HepG2 (cell line): ENCODE measurements around the gene PFKFB4.

Experiments used
- ARID2 ChIP-seq: sonication (generic); formaldehyde crosslinking; IDR thresholded peaks from 2 replicates; pipeline ENCODE4 v1.8.1; 2022; ENCODE audit warnings: mild to moderate bottlenecking, missing genetic modification reagents, borderline replicate concordance
- FOXJ3 ChIP-seq: sonication (generic); formaldehyde crosslinking; IDR thresholded peaks from 2 replicates; pipeline ENCODE4 v1.4.0; 2020; ENCODE audit warnings: missing genetic modification reagents, mild to moderate bottlenecking, borderline replicate concordance
- HOXA3 ChIP-seq: sonication (generic); formaldehyde crosslinking; IDR thresholded peaks from 2 replicates; pipeline ENCODE4 v1.5.0; 2020; ENCODE audit warnings: missing genetic modification reagents
- KDM1A ChIP-seq: IDR thresholded peaks from 2 replicates; pipeline ENCODE4 v1.6.1; 2016; ENCODE audit warnings: missing compliant biosample characterization
- MXD4 ChIP-seq: IDR thresholded peaks from 2 replicates; pipeline ENCODE4 v1.6.1; 2016; ENCODE audit warnings: mild to moderate bottlenecking, missing biosample characterization, missing genetic modification reagents
- POLR2A ChIP-seq, 2 experiments: IDR thresholded peaks; 2 replicates each; pipeline ENCODE4 v1.6.1; 2011; ENCODE audit warnings: low read depth in 2 of 2, low read length in 2 of 2, mild to moderate bottlenecking in 1 of 2, moderate library complexity in 1 of 2; ENCODE audit not compliant: insufficient read depth in 1 of 2
- REST ChIP-seq, 2 experiments: IDR thresholded peaks; 2 replicates each; pipeline ENCODE4 v1.6.1; 2011 to 2012; ENCODE audit warnings: low read length in 2 of 2, borderline replicate concordance in 1 of 2, low read depth in 1 of 2, mild to moderate bottlenecking in 1 of 2, moderate library complexity in 1 of 2
- TCF7L2 ChIP-seq: IDR thresholded peaks from 2 replicates; pipeline ENCODE4 v1.6.1; 2011; ENCODE audit warnings: mild to moderate bottlenecking, low read depth, low read length, moderate library complexity
- ZFX ChIP-seq: sonication (generic); formaldehyde crosslinking; IDR thresholded peaks from 2 replicates; pipeline ENCODE4 v1.4.0; 2020; ENCODE audit warnings: mild to moderate bottlenecking, low read depth, missing genetic modification reagents, moderate library complexity
- ZNF24 ChIP-seq: fragments of 450-650 bp; IDR thresholded peaks from 2 replicates; pipeline ENCODE4 v1.6.1; 2017; ENCODE audit warnings: antibody characterized with exemption, mild to moderate bottlenecking
- ZNF512 ChIP-seq: sonication (generic); formaldehyde crosslinking; IDR thresholded peaks from 2 replicates; pipeline ENCODE4 v1.4.0; 2020; ENCODE audit warnings: mild to moderate bottlenecking, missing genetic modification reagents
- ZNF75D ChIP-seq: sonication (generic); formaldehyde crosslinking; IDR thresholded peaks from 2 replicates; pipeline ENCODE4 v1.8.1; 2023; ENCODE audit warnings: missing genetic modification reagents, mild to moderate bottlenecking, borderline replicate concordance
- ZNF776 ChIP-seq: sonication (generic); formaldehyde crosslinking; IDR thresholded peaks from 2 replicates; pipeline ENCODE4 v1.4.0; 2020; ENCODE audit warnings: mild to moderate bottlenecking, missing genetic modification reagents

- no peak for TF ChIP-seq KDM1A (CRISPR knock-in tag)
- no peak for TF ChIP-seq TCF7L2
- no peak for TF ChIP-seq ZNF512 (CRISPR knock-in tag)
- no peak for TF ChIP-seq ARID2 (CRISPR knock-in tag)
- TF ChIP-seq POLR2A (IDR thresholded peaks at IDR 0.05; ENCODE audit: insufficient read depth in 1 of 2, low read depth in 2 of 2, low read length in 2 of 2): no peak
- TF ChIP-seq MXD4 (CRISPR knock-in tag): no peak
- no peak for TF ChIP-seq ZNF776
- no peak for TF ChIP-seq ZNF75D (CRISPR knock-in tag)
- no peak for TF ChIP-seq REST (IDR thresholded peaks at IDR 0.05; ENCODE audit: borderline replicate concordance in 1 of 2, low read depth in 1 of 2, low read length in 2 of 2)
- no peak for TF ChIP-seq FOXJ3 (CRISPR knock-in tag)
- TF ChIP-seq ZNF24: no peak
- TF ChIP-seq ZFX (CRISPR knock-in tag): no peak
- TF ChIP-seq HOXA3 (CRISPR knock-in tag): no peak
These were observed 2.4 kb downstream of the PFKFB4 start for GRCh38 chr3:48553886-48554845.
